ENCODE measurements around the gene FAM83G.

Gene FAM83G

GRCh38 chr17:18987862-18988545 is 16.6 kb downstream of the FAM83G start:
- H3K4me3 ChIP-seq (ENCODE audit: low read depth, low read length) = no peak overlapping the region
- TF ChIP-seq CTCF (IDR thresholded peaks at IDR 0.05; ENCODE audit: control insufficient read depth, extremely low read depth, insufficient read depth) = no peak
- DNase-seq (ENCODE audit: low read depth) = peak; percentile 63

- no peak overlapping the region for H3K4me3 ChIP-seq (ENCODE audit: low read depth, low read length)
- TF ChIP-seq CTCF (IDR thresholded peaks at IDR 0.05; ENCODE audit: control insufficient read depth, extremely low read depth, insufficient read depth) = no peak
- no peak for DNase-seq (ENCODE audit: low read depth)
Observed at GRCh38 chr17:18987230-18987610, 17.3 kb downstream of the FAM83G start.

- DNase-seq (ENCODE audit: low read depth) = no peak
- TF ChIP-seq CTCF (IDR thresholded peaks at IDR 0.05; ENCODE audit: control insufficient read depth, extremely low read depth, insufficient read depth) = no peak
- H3K4me3 ChIP-seq (ENCODE audit: low read depth, low read length) = no peak overlapping the region
Observed at GRCh38 chr17:18986541-18987229, 17.9 kb downstream of the FAM83G start.

GRCh38 chr17:18985475-18985874 is 19.1 kb downstream of the FAM83G start:
- TF ChIP-seq CTCF (IDR thresholded peaks at IDR 0.05; ENCODE audit: control insufficient read depth, extremely low read depth, insufficient read depth) = no peak
- H3K4me3 ChIP-seq (ENCODE audit: low read depth, low read length) = no peak overlapping the region
- DNase-seq (ENCODE audit: low read depth) = no peak

DNA sequence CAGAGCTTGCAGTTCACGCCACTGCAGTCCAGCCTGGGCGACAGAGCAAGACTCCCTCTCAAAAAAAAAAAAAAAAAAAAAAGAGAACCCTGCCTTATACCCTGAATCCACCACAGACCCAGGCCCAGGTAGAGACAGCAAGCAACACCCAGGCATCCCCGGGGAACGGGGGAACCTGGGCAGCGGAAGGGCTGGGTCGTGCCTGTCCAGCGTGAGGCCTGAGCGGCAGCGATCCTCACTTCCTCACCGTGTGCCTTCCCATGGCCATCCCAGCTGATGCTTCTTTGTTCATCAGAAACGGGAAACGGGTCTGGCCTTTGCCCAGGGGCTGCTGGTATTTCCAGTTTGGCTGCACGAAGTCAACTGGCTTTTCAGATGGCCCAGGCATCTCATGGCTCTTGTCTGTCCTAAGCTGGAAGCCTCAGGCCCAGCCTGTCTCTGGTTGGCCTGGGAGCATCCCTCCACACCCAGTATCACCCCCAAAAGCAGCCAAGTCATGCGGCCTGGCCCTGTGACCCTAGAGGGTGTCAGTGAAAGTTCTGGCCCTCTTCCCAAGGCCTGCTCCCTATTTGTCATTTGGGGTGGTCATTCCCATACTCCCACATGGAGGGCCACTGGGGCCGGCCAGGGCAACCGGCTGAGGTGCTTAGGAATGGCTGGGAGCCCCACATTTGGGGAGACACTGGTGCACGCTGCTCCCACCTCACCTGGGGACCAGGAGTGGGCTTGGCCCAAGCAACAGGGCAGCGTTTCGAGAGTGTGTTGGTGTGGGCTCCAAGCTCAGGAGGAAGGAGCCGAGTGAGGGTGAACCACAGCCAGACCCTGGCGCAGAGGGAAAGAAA is 20.1 kb downstream of the FAM83G start:
- DNase-seq (ENCODE audit: low read depth) = peak; percentile 63
- no peak for TF ChIP-seq CTCF (IDR thresholded peaks at IDR 0.05; ENCODE audit: control insufficient read depth, extremely low read depth, insufficient read depth)
- H3K4me3 ChIP-seq (ENCODE audit: low read depth, low read length) = no peak overlapping the region

DNA sequence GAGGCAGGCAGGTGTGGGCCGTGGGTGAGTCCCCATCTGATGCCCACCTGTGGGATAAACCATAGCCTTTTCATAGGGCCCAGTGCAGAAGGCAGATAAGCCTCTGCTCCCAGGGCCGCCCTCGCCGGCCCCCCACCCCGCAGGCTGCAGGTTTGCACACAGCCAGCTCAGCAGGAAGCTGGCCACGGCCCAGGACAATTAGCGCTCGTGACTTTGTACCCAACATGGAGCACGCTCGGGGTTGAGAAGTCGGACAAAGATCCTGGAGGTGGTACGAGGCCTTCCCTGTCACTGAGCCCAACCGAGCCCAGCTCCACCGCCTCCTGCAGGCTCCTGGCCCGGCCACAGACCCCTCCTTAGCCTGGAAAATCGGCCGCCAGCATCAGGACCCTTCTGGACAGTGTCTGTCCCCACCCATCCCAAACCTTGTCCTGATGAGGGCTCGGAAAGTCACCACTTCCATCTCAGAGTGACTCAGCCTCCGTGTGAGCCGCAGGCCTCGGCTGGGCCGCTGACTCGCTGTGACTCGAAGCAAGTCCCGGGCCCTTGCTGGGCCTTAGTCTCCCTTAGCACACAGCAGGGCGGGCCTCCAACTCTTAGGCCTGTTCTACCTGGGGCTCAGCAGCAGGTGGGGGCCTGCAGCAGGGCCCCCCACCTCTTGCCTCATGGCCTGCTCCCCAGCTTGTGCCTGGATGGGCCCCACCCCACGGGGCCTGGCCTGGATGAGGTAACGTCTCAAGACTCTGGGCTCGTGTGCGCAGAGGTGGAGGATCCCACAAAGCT is 22.7 kb downstream of the FAM83G start:
- H3K4me3 ChIP-seq (ENCODE audit: low read depth, low read length) = no peak overlapping the region
- no peak for DNase-seq (ENCODE audit: low read depth)
- TF ChIP-seq CTCF (IDR thresholded peaks at IDR 0.05; ENCODE audit: control insufficient read depth, extremely low read depth, insufficient read depth) = no peak

Measured in LNCaP clone FGC (cell line).